Psoas muscle (tissue), 8 donors: Measurements from ENCODE around the gene ELF3. TPM values are rescaled to one million over a fixed set of nuclear protein-coding genes. Genes with fewer than 3 reads are reported as not detected.
A peak's percentile ranks its signal among the peaks of the same experiment; 100 is the strongest.

Experiments used
- ATAC-seq, 4 donors: fragments of 200-7000 bp; cut with Tn5 transposase; one replicate each; pipeline ENCODE4 v1.9.1; 2020; ENCODE audit warnings: moderate library complexity in 3 of 4, mild to moderate bottlenecking in 2 of 4
- DNase-seq, 2 donors: peaks; one replicate each; pipeline ENCODE4 v3.0.0-alpha.2; 2020
- H3K27ac ChIP-seq: fragments of 200-600 bp; one replicate; pipeline ENCODE4 v1.8.0; 2022
- H3K27me3 ChIP-seq, 3 donors: fragments of 200-600 bp in 1 of 3; one replicate each; pipeline versions ENCODE4 v1.6.1 to v1.8.0; 2013 to 2022; ENCODE audit warnings: low read length in 2 of 3, mild to moderate bottlenecking in 2 of 3, moderate library complexity in 1 of 3; ENCODE audit not compliant: insufficient read depth in 3 of 3
- H3K36me3 ChIP-seq, 2 donors: fragments of 200-600 bp in 1 of 2; one replicate each; pipeline versions ENCODE4 v1.6.1 to v1.8.0; 2013 to 2022; ENCODE audit warnings: low read depth in 1 of 2, mild to moderate bottlenecking in 1 of 2, moderate library complexity in 1 of 2; ENCODE audit not compliant: insufficient read depth in 1 of 2
- H3K4me1 ChIP-seq: fragments of 200-600 bp; one replicate; pipeline ENCODE4 v1.8.0; 2022
- H3K4me3 ChIP-seq: fragments of 200-600 bp; one replicate; pipeline ENCODE4 v1.8.0; 2022; ENCODE audit warnings: mild to moderate bottlenecking
- H3K9me3 ChIP-seq: fragments of 200-600 bp; one replicate; pipeline ENCODE4 v1.8.0; 2022
- WGBS, 3 donors: extraction: QIAGEN DNeasy Blood & Tissue Kit; methylation state at CpG; one replicate each; pipeline versions ENCODE4 v1.1.6 to v1.1.7; 2013; 5-methylcytosine and 5-hydroxymethylcytosine counted together
- intact Hi-C, 2 donors: fragments of 100-400 bp; cut with DNase I; formaldehyde crosslinking; loops; one replicate each; pipeline versions ENCODE4 v1.11.0 to v1.14.2; 2022
- polyA plus RNA-seq, 3 donors: library from polyadenylated mRNA; stranded (reverse); fragments of 200-250 nt; gene quantifications; one replicate each; pipeline ENCODE4 v1.2.3, GENCODE V29; 2013
- total RNA-seq, 4 donors: library from RNA; stranded (reverse); fragmentation: NEBNext Ultra II Directional in 2 of 4; extraction: Animal tissue kit (Norgen Biotek cat#: 25700) in 2 of 4; gene quantifications; one replicate each; pipeline versions ENCODE4 v1.2.1 to v1.2.4, GENCODE V29; 2021 to 2023
- TF ChIP-seq, protein P1 (sequence below): fragments of 200-600 bp; IDR thresholded peaks from one replicate; pipeline ENCODE4 v1.8.0; 2022; ENCODE audit warnings: antibody characterized with exemption
- donor health status: healthy with polysubstance abuse.
- donor health status: DM: no; HTN: no; CAD: no; lungs with moderate emphysema.
- donor health status: Bipolar disorder and iron deficiency.
- donor health status: healthy.
- donor health status: DM: yes; HTN: yes; CAD: no.
- donor health status: DM: no; HTN: no; CAD: no.
- donor health status: DM: no; HTN: no; CAD: no.
- donor health status: DM: yes; HTN: yes; CAD: no.

ELF3 gene
- total and polyA plus RNA-seq, 7 donors: 0.21 to 1.4 (median 0.42) TPM

DNA sequence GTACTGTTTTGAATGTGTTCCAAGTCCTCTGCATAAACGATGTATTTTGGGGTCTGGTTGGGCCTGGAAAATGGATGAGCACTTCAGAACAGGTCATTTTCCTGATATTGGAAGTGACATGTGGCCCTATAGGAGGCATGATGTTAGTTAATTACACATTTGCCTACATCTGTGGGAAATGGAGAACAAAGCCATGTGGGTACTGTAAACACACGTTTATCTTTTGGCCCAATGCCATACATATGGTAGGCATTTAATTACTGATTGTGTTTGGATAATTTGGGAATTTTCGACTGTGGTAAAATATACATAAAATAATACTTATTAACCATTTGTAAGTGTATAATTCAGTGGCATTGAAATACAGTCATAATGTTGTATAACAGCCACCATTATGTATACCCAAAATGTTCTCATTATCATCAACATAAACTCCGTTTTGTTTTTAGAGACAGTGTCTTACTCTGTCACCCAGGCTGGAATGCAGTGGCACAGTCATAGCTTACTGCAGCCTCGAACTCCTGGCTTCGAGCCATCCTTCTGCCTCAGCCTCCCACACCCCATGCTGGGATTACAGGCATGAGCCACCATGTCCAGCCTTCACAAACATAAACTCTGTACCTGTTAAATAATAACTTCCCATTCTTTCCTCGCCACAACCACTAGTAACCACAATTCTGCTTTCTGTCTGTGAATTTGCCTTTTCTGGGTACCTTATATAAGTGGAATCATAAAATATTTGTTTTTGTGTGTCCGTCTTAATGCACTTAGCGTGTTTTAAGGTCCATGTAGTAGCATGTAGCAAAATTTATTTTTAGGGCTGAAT is 39.8 kb upstream of the ELF3 start:
- peaks cover 5 to 53% of the 10 kb centered on the region in 2 donors for H3K36me3 ChIP-seq
- intact Hi-C loops: loop anchor here (5.0 kb wide), 1 partner anchor 93 kb away; no protein-coding TSS in a partner anchor
- 50 to 59% (median 57%) methylated on average over 9 of the region's 9 CpGs for WGBS, 3 donors
- H3K4me3 ChIP-seq: no peak overlapping the region
- peak overlapping the region; percentile 3 for H3K27ac ChIP-seq
- no peaks in the 10 kb centered on the region for H3K27me3 ChIP-seq
- ATAC-seq (peak in 2 of 4 donors; percentile 43 to 48), DNase-seq (no peak)
- TF ChIP-seq, protein P1, sequence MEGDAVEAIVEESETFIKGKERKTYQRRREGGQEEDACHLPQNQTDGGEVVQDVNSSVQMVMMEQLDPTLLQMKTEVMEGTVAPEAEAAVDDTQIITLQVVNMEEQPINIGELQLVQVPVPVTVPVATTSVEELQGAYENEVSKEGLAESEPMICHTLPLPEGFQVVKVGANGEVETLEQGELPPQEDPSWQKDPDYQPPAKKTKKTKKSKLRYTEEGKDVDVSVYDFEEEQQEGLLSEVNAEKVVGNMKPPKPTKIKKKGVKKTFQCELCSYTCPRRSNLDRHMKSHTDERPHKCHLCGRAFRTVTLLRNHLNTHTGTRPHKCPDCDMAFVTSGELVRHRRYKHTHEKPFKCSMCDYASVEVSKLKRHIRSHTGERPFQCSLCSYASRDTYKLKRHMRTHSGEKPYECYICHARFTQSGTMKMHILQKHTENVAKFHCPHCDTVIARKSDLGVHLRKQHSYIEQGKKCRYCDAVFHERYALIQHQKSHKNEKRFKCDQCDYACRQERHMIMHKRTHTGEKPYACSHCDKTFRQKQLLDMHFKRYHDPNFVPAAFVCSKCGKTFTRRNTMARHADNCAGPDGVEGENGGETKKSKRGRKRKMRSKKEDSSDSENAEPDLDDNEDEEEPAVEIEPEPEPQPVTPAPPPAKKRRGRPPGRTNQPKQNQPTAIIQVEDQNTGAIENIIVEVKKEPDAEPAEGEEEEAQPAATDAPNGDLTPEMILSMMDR: no peak
- H3K4me1 ChIP-seq: peaks cover 7% of the 10 kb centered on the region
- no peaks in the 10 kb centered on the region for H3K9me3 ChIP-seq

DNA sequence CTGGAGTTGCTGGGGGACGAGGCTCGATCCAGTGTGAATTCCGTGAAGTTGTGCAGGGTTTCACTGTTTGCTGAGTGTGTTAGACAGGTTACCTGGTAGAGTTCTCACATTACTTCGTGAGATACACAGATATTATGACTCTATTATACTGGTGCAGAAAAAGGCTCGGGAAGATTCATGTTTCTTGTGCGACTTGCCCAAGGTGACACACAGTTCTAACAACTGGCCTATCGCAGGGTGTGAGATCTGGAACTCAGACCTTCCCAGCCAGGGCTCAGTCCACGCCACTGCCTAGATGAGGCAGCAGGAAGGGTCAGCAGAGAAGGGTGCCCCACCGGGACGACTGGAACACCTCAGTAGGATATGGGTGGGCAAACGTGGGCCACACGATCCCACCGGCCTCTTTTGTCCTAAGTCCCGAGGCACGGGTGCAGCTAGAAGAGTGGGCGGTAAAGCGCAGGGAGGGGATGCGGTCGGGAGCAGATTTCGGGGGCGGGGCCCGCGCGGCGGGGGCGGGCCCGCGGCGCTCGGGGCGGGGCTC is 28.2 kb upstream of the ELF3 start:
- H3K36me3 ChIP-seq: no peaks in the 10 kb centered on the region
- WGBS, 3 donors: 7 to 17% (median 8%) methylated on average over 20 to 31 of the region's 31 CpGs
- no peaks in the 10 kb centered on the region for H3K9me3 ChIP-seq
- H3K27me3 ChIP-seq: no peaks in the 10 kb centered on the region
- peaks cover 27% of the 10 kb centered on the region for H3K4me1 ChIP-seq
- intact Hi-C loops: no loop called here
- DNase-seq (peak; percentile 80 to 84), ATAC-seq (peak in 1 of 4 donors; percentile 87)
- H3K4me3 ChIP-seq: peak overlapping the region; percentile 84
- TF ChIP-seq, protein P1: no peak
- H3K27ac ChIP-seq: peak overlapping the region; percentile 88

DNA sequence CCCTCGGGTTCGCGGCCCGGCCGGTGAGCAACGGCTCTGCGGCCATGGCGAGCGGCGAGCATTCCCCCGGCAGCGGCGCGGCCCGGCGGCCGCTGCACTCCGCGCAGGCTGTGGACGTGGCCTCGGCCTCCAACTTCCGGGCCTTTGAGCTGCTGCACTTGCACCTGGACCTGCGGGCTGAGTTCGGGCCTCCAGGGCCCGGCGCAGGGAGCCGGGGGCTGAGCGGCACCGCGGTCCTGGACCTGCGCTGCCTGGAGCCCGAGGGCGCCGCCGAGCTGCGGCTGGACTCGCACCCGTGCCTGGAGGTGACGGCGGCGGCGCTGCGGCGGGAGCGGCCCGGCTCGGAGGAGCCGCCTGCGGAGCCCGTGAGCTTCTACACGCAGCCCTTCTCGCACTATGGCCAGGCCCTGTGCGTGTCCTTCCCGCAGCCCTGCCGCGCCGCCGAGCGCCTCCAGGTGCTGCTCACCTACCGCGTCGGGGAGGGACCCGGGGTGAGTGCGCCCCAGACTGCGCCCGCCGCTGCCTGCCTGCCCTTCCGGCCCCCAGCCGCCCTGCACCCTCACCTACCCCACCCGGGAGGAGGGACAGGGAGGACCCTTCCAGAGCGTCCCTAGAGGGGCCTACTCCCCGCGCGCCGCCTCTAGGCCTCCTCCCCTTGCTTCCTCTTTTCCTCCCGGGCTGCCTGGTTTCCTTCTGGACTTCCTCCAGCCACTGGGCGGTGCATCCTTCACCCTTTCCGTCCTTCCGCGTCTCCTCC is 27.6 kb upstream of the ELF3 start, which contains the start of gene RNPEP:
Gene RNPEP (plus strand): TSS at position 26 of the 757 bp plus-strand sequence. CDS start 19 bp downstream, at position 45.
- Histone ChIP-seq H3K9me3 (no peaks in the 10 kb centered on the region), H3K27me3 (no peaks in the 10 kb centered on the region), H3K4me3 (peak within 1 kb of the TSS; percentile 84), H3K4me1 (peaks cover 28% of the 10 kb centered on the region), H3K36me3 (no peaks in the 10 kb centered on the region), H3K27ac (peak within 1 kb of the TSS; percentile 88)
- 0 to 1% (median 0%) methylated on average over 49 to 80 of the region's 80 CpGs for WGBS, 3 donors
- intact Hi-C loops: no loop called here
- TF ChIP-seq, protein P1: no peak
- peak; percentile 71 to 89 (median 87) for ATAC-seq
- peak; percentile 80 to 86 for DNase-seq

DNA sequence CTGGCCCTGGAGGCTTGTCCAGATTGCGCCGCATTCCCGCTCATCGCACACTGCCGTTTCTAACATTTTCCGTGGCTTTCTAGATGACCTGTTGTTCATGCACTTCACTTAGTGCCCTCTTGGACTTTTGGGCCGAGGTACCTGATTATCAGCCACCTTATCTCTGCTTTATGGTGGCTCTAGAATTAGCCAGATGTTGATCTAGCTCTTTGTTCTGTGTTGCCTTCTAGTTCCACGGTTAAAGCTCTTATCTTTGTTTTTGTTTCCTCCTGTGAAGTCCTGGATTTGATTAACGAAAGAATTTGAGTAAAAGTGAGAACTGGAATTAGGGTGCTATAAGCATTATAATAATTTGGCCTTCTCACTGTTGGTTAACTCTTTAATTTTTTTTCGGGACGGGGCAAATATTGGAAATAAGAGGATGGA is 27.0 kb upstream of the ELF3 start:
- no peak for DNase-seq
- no peaks in the 10 kb centered on the region for H3K27me3 ChIP-seq
- H3K27ac ChIP-seq: peak overlapping the region; percentile 88
- WGBS, 3 donors: 8 to 13% (median 10%) methylated on average over 11 of the region's 11 CpGs
- H3K4me1 ChIP-seq: peaks cover 34% of the 10 kb centered on the region
- no peaks in the 10 kb centered on the region for H3K36me3 ChIP-seq
- peak overlapping the region; percentile 84 for H3K4me3 ChIP-seq
- intact Hi-C loops: no loop called here
- TF ChIP-seq, protein P1: no peak
- H3K9me3 ChIP-seq: no peaks in the 10 kb centered on the region
- no peak for ATAC-seq
